Fibroblast of lung (primary cell): ENCODE measurements around the gene DENND1A. TPM values are rescaled to one million over a fixed set of nuclear protein-coding genes. Genes with fewer than 3 reads are reported as not detected.

Experiments used
- DNase-seq, 2 donors: peaks; one replicate each; pipeline versions ENCODE4 v3.0.0 to v3.0.0-alpha.2; 2010; ENCODE audit warnings: low read depth in 2 of 2
- H2AFZ ChIP-seq: 2 replicates; pipeline ENCODE4 v1.5.1; 2012; ENCODE audit warnings: low read length, control low read depth, inconsistent platforms
- H3K27ac ChIP-seq: 2 replicates; pipeline ENCODE4 v1.5.1; 2011; ENCODE audit warnings: low read length, control low read depth; ENCODE audit not compliant: insufficient read depth
- H3K27me3 ChIP-seq: 2 replicates; pipeline ENCODE4 v1.5.1; 2011; ENCODE audit warnings: mild to moderate bottlenecking, low read length; ENCODE audit not compliant: control insufficient read depth, insufficient read depth
- H3K36me3 ChIP-seq: 2 replicates; pipeline ENCODE4 v1.5.1; 2011; ENCODE audit warnings: low read length; ENCODE audit not compliant: control insufficient read depth, insufficient read depth
- H3K4me1 ChIP-seq: 2 replicates; pipeline ENCODE4 v1.5.1; 2011; ENCODE audit warnings: low read length; ENCODE audit not compliant: control insufficient read depth, insufficient read depth; ENCODE audit errors: extremely low read depth
- H3K4me2 ChIP-seq: 2 replicates; pipeline ENCODE4 v1.5.1; 2011; ENCODE audit warnings: low read length, control low read depth; ENCODE audit not compliant: insufficient read depth; ENCODE audit errors: extremely low read depth
- H3K4me3 ChIP-seq, 4 experiments: fragments of 200-600 bp in 1 of 4; sonication (generic) in 1 of 4; replicated peaks in 1 of 4; 2 replicates each; pipeline ENCODE4 v1.5.1; 2011 to 2016; ENCODE audit warnings: low read length in 4 of 4, low read depth in 3 of 4, mild to moderate bottlenecking in 3 of 4, control low read depth in 2 of 4, inconsistent platforms in 1 of 4, mixed read lengths in 1 of 4; ENCODE audit not compliant: insufficient read depth in 1 of 4; ENCODE audit errors: control extremely low read depth in 1 of 4
- H3K79me2 ChIP-seq: 2 replicates; pipeline ENCODE4 v1.5.1; 2012; ENCODE audit warnings: mild to moderate bottlenecking, low read length, inconsistent platforms; ENCODE audit not compliant: control insufficient read depth, insufficient read depth
- H3K9ac ChIP-seq: 2 replicates; pipeline ENCODE4 v1.5.1; 2011; ENCODE audit warnings: mild to moderate bottlenecking, low read length, control low read depth; ENCODE audit not compliant: insufficient read depth
- H3K9me3 ChIP-seq: 2 replicates; pipeline ENCODE4 v1.5.1; 2012; ENCODE audit warnings: low read depth, low read length; ENCODE audit not compliant: control insufficient read depth, insufficient read depth
- H4K20me1 ChIP-seq: 2 replicates; pipeline ENCODE4 v1.5.1; 2011; ENCODE audit warnings: low read length; ENCODE audit not compliant: control insufficient read depth, insufficient read depth; ENCODE audit errors: extremely low read depth
- EZH2 ChIP-seq: IDR thresholded peaks from 2 replicates; pipeline ENCODE4 v1.5.1; 2012; ENCODE audit warnings: low read length, control low read depth, mild to moderate bottlenecking; ENCODE audit errors: missing control alignments
- polyA plus RNA-seq, 2 donors: library from polyadenylated mRNA; depleted of rRNA in 1 of 2; stranded (reverse) in 1 of 2; unstranded in 1 of 2; fragments of >200 nt; gene quantifications; 2 replicates each; pipeline ENCODE4 v1.2.1, GENCODE V29; 2011 to 2012; ENCODE audit warnings: missing spikeins in 1 of 2
- total RNA-seq: library from RNA; depleted of rRNA; stranded (reverse); fragments of >200 nt; gene quantifications from 2 replicates; pipeline ENCODE4 v1.2.1, GENCODE V29; 2014
- TF ChIP-seq, protein P1 (sequence below), 2 donors: IDR thresholded peaks in 1 of 2; conservative IDR thresholded peaks in 1 of 2; 1 replicate in 1 of 2; 2 replicates in 1 of 2; pipeline ENCODE4 v1.5.1; 2011 to 2012; ENCODE audit warnings: low read length in 2 of 2, control low read depth in 1 of 2, inconsistent platforms in 1 of 2, low read depth in 1 of 2, mild to moderate bottlenecking in 1 of 2

DENND1A gene
- total and polyA plus RNA-seq, 2 donors (not counting 1 experiment from before 2014, with no cell fraction given) = 13.0 to 18.3 TPM

DNA sequence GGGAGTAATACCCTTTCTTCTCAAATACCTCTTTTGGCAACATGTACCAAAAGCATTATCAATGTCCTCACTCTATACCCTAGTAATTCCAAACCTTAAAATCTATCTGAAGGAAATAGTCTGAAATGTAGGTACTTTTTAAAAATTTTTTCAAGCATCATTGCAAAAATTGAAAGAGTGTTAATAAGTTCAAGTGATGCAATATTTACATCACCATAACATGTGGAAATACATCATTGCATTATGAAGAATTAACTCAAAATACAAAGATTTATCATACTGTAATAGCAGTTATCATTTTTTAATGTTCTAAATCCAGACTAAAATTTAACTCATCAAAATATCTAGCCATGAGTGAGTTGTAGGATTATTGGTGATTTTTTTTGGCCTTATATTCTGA, 123.1 kb downstream of the DENND1A start:
- DNase-seq = no peak
- no peaks in the 10 kb centered on the region for H3K27me3 ChIP-seq
- H3K4me1 ChIP-seq = no peaks in the 10 kb centered on the region
- no peak overlapping the region for H3K9ac ChIP-seq
- H3K27ac ChIP-seq = no peak overlapping the region
- H2AFZ ChIP-seq = no peak overlapping the region
- no peaks in the 10 kb centered on the region for H3K9me3 ChIP-seq
- no peaks in the 10 kb centered on the region for H3K79me2 ChIP-seq
- TF ChIP-seq, protein P1, sequence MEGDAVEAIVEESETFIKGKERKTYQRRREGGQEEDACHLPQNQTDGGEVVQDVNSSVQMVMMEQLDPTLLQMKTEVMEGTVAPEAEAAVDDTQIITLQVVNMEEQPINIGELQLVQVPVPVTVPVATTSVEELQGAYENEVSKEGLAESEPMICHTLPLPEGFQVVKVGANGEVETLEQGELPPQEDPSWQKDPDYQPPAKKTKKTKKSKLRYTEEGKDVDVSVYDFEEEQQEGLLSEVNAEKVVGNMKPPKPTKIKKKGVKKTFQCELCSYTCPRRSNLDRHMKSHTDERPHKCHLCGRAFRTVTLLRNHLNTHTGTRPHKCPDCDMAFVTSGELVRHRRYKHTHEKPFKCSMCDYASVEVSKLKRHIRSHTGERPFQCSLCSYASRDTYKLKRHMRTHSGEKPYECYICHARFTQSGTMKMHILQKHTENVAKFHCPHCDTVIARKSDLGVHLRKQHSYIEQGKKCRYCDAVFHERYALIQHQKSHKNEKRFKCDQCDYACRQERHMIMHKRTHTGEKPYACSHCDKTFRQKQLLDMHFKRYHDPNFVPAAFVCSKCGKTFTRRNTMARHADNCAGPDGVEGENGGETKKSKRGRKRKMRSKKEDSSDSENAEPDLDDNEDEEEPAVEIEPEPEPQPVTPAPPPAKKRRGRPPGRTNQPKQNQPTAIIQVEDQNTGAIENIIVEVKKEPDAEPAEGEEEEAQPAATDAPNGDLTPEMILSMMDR (conservative IDR thresholded peaks at IDR 0.05 in 1 of 2, IDR thresholded peaks at IDR 0.05 in 1 of 2; ENCODE audit: low read depth in 1 of 2, low read length in 2 of 2) = no peak
- no peak for TF ChIP-seq EZH2
- H4K20me1 ChIP-seq = no peaks in the 10 kb centered on the region
- no peak overlapping the region for H3K4me2 ChIP-seq
- no peaks in the 10 kb centered on the region for H3K36me3 ChIP-seq
- no peak overlapping the region for H3K4me3 ChIP-seq

DNA sequence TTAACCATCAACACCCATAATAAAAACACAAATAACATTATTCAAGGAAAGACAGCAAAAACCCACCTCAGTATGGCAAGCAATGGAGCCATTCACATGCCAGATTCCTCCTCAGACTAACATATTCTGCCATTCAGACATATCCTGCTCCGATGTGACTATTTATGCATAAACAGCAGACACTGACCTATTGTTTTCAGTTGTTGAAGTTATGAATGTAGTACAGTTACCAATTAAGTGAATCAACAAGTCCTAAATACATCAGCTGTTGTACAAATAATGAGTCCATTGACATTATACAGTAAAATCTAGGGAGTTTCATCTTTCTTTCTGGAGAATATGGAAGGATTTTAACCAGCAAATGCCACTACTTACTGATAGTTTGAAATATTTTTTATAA, 131.7 kb downstream of the DENND1A start:
- no peaks in the 10 kb centered on the region for H3K27me3 ChIP-seq
- no peaks in the 10 kb centered on the region for H3K9me3 ChIP-seq
- no peak overlapping the region for H3K9ac ChIP-seq
- no peaks in the 10 kb centered on the region for H3K4me1 ChIP-seq
- no peak overlapping the region for H3K4me3 ChIP-seq
- H3K79me2 ChIP-seq = no peaks in the 10 kb centered on the region
- H2AFZ ChIP-seq = no peak overlapping the region
- H3K27ac ChIP-seq = no peak overlapping the region
- no peak for DNase-seq
- no peaks in the 10 kb centered on the region for H3K36me3 ChIP-seq
- no peaks in the 10 kb centered on the region for H4K20me1 ChIP-seq
- H3K4me2 ChIP-seq = no peak overlapping the region
- no peak for TF ChIP-seq EZH2
- TF ChIP-seq, protein P1 (conservative IDR thresholded peaks at IDR 0.05 in 1 of 2, IDR thresholded peaks at IDR 0.05 in 1 of 2; ENCODE audit: low read depth in 1 of 2, low read length in 2 of 2) = no peak

DNA sequence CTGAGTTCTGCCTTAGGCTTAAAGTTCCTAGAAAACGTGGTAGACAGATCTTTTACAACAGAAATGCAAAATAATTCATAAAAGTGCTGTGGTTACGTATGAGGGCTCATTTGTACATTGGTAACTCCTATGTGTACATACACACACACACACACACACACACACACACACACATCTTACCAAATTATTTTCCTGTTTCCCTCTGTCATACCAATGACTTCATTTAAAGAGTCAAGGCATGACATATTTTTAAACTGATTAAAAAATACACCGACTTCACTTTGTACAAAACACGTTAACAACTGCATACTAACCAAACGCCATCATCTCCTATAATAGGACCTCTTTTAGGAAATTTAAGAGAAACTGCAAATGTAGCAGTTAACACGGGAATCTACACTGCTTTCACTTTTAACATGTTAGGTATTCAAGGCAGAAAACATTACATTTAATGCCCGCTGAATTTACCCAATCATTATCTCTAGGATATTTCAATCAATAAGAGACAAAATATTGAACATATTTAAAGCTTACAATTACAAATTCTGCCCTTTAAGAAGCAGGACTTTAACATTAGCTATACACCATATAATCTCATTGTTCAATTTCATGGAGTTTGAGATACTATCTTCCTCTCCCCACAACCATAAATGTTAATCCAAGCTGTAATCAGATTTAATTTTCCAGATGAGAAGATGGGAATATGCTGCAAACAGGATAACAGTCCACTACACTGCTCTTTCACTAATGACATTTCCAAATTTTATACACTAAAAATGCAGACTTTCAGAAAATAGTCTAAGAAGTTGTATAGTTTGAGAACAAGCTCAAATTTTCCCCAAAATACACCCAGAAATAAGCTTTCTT, 133.1 kb downstream of the DENND1A start:
- no peaks in the 10 kb centered on the region for H3K27me3 ChIP-seq
- H3K9ac ChIP-seq = no peak overlapping the region
- no peak overlapping the region for H3K4me2 ChIP-seq
- H2AFZ ChIP-seq = no peak overlapping the region
- no peak overlapping the region for H3K27ac ChIP-seq
- H3K4me1 ChIP-seq = no peaks in the 10 kb centered on the region
- H4K20me1 ChIP-seq = no peaks in the 10 kb centered on the region
- H3K36me3 ChIP-seq = no peaks in the 10 kb centered on the region
- no peaks in the 10 kb centered on the region for H3K9me3 ChIP-seq
- no peaks in the 10 kb centered on the region for H3K79me2 ChIP-seq
- DNase-seq = peak in 1 of 2 donors; percentile 3
- TF ChIP-seq EZH2 = no peak
- TF ChIP-seq, protein P1 (conservative IDR thresholded peaks at IDR 0.05 in 1 of 2, IDR thresholded peaks at IDR 0.05 in 1 of 2; ENCODE audit: low read depth in 1 of 2, low read length in 2 of 2) = no peak
- no peak overlapping the region for H3K4me3 ChIP-seq
